ENCODE results near the gene SRSF2.
A peak's percentile ranks its signal among the peaks of the same experiment; 100 is the strongest.
"Not testable (repeated sequence)": the region's sequence is repeated elsewhere in the genome, so short reads cannot be mapped to it uniquely, and the experiment has no call there.

SRSF2 gene

GRCh38 chr17:76738468-76738850 lies 1.3 kb upstream of the SRSF2 start:
- no peak for DNase-seq (ENCODE audit: low read depth in 2 of 2)

- DNase-seq (ENCODE audit: low read depth in 2 of 2): peak; percentile 88 to 91
These were observed 741 bp upstream of the SRSF2 start, which contains the start of gene MFSD11 for GRCh38 chr17:76737676-76738467. Gene MFSD11, plus strand, starts transcription at chr17:76738119. Its CDS starts 234 bp downstream, at chr17:76738353.

GRCh38 chr17:76736349-76737081 lies 616 bp downstream of the SRSF2 start:
- DNase-seq (ENCODE audit: low read depth in 2 of 2): peak in 1 of 2 donors; percentile 51

- DNase-seq (ENCODE audit: low read depth in 2 of 2): no peak
These were observed 1.4 kb downstream of the SRSF2 start for GRCh38 chr17:76735586-76736348.

GRCh38 chr17:76735006-76735405 lies 2.1 kb downstream of the SRSF2 start:
- DNase-seq (ENCODE audit: low read depth in 2 of 2): no peak

- no peak for DNase-seq (ENCODE audit: low read depth in 2 of 2)
These were observed 2.9 kb downstream of the SRSF2 start for GRCh38 chr17:76734080-76734840.

GRCh38 chr17:76733618-76733957 lies 3.5 kb downstream of the SRSF2 start:
- DNase-seq (ENCODE audit: low read depth in 2 of 2): no peak

- DNase-seq (ENCODE audit: low read depth in 2 of 2): no peak
These were observed 4.2 kb downstream of the SRSF2 start for GRCh38 chr17:76732734-76733617.

GRCh38 chr17:76731800-76732733 lies 5.1 kb downstream of the SRSF2 start:
- not testable (repeated sequence) for DNase-seq (ENCODE audit: low read depth in 2 of 2)

GRCh38 chr17:76727745-76728456 lies 9.2 kb downstream of the SRSF2 start:
- DNase-seq (ENCODE audit: low read depth in 2 of 2): no peak

GRCh38 chr17:76726776-76727718 lies 10.1 kb downstream of the SRSF2 start, which contains the start of gene METTL23:
Gene METTL23, plus strand, starts transcription at chr17:76726839. Its CDS starts 2,872 bp downstream, at chr17:76729711.
- peak; percentile 60 to 71 for DNase-seq (ENCODE audit: low read depth in 2 of 2)

- peak; percentile 88 to 90 for DNase-seq (ENCODE audit: low read depth in 2 of 2)
These were observed 10.8 kb downstream of the SRSF2 start, which contains the start of gene JMJD6 for GRCh38 chr17:76726231-76726775. Gene JMJD6, minus strand, starts transcription at chr17:76726606. Its CDS starts 131 bp downstream, at chr17:76726475.

- DNase-seq (ENCODE audit: low read depth in 2 of 2): peak; percentile 55 to 69
These were observed 11.4 kb downstream of the SRSF2 start for GRCh38 chr17:76725580-76726230.

GRCh38 chr17:76723812-76724211 lies 13.3 kb downstream of the SRSF2 start:
- no peak for DNase-seq (ENCODE audit: low read depth in 2 of 2)

GRCh38 chr17:76722977-76723376 lies 14.2 kb downstream of the SRSF2 start:
- not testable (repeated sequence) for DNase-seq (ENCODE audit: low read depth in 2 of 2)

GRCh38 chr17:76722279-76722678 lies 14.9 kb downstream of the SRSF2 start:
- no peak for DNase-seq (ENCODE audit: low read depth in 2 of 2)

- DNase-seq (ENCODE audit: low read depth in 2 of 2): no peak
These were observed 15.7 kb downstream of the SRSF2 start for GRCh38 chr17:76721463-76721862.

All from stimulated activated CD8-positive, alpha-beta memory T cell treated with anti-CD3 and anti-CD28 coated beads, Interleukin-2, amount 100 ng/mL, for 48 hours (primary cell).